Uterus (tissue), 4 donors: ENCODE data around the gene TMEM114. TPM values are rescaled to one million over a fixed set of nuclear protein-coding genes. Genes with fewer than 3 reads are reported as not detected.

Source experiments
- DNase-seq, 2 donors: peaks; one replicate each; pipeline ENCODE4 v3.0.0-alpha.2; 2019 to 2020
- H3K27ac ChIP-seq, 2 donors: fragments of 200-600 bp; sonication (generic); 1 replicate in 1 of 2; 2 replicates in 1 of 2; pipeline ENCODE4 v1.5.1; 2016 to 2018
- H3K27me3 ChIP-seq, 2 donors: fragments of 200-600 bp; sonication (generic); one replicate each; pipeline ENCODE4 v1.5.1; 2018 to 2019; ENCODE audit warnings: control low read depth in 1 of 2
- H3K36me3 ChIP-seq, 2 donors: fragments of 200-600 bp; sonication (generic); one replicate each; pipeline ENCODE4 v1.5.1; 2019; ENCODE audit warnings: control low read depth in 1 of 2
- H3K4me1 ChIP-seq, 2 donors: fragments of 200-600 bp; sonication (generic); one replicate each; pipeline ENCODE4 v1.5.1; 2018 to 2019; ENCODE audit warnings: control low read depth in 1 of 2
- H3K4me3 ChIP-seq, 2 donors: fragments of 200-600 bp; sonication (generic); 1 replicate in 1 of 2; 2 replicates in 1 of 2; pipeline ENCODE4 v1.5.1; 2018 to 2019; ENCODE audit warnings: mild to moderate bottlenecking in 1 of 2
- H3K9me3 ChIP-seq, 2 donors: fragments of 200-600 bp; sonication (generic); one replicate each; pipeline ENCODE4 v1.5.1; 2019; ENCODE audit warnings: control low read depth in 1 of 2
- POLR2A ChIP-seq, 2 donors: fragments of 450-650 bp; IDR thresholded peaks; one replicate each; pipeline ENCODE4 v1.6.1; 2016; ENCODE audit warnings: antibody characterized with exemption in 2 of 2, mild to moderate bottlenecking in 1 of 2, moderate library complexity in 1 of 2
- intact Hi-C: fragments of 100-400 bp; cut with DNase I; formaldehyde crosslinking; loops from one replicate; pipeline ENCODE4 v1.15.1; 2023; ENCODE audit warnings: low total_unique reads
- total RNA-seq, 4 donors: library from RNA; depleted of rRNA in 3 of 4; stranded (reverse); fragments of >200 nt in 3 of 4; gene quantifications; one replicate each; pipeline versions ENCODE4 v1.1.0 to v1.2.4, GENCODE V29; 2014 to 2023
- TF ChIP-seq, protein P1 (sequence below), 4 experiments: fragments of 200-600 bp in 2 of 4; fragments of 450-650 bp in 2 of 4; sonication (generic) in 2 of 4; IDR thresholded peaks; one replicate each; pipeline ENCODE4 v1.5.1; 2016 to 2019; ENCODE audit warnings: antibody characterized with exemption in 4 of 4, mild to moderate bottlenecking in 2 of 4, moderate library complexity in 1 of 4
- donor health status: DM: yes; HTN: yes; CAD: no.

TMEM114 gene
- total RNA-seq, 4 donors from 2014 or later = not detected

GRCh38 chr16:8595783-8596182 lies 5.5 kb upstream of the TMEM114 start:
- TF ChIP-seq, protein P1, sequence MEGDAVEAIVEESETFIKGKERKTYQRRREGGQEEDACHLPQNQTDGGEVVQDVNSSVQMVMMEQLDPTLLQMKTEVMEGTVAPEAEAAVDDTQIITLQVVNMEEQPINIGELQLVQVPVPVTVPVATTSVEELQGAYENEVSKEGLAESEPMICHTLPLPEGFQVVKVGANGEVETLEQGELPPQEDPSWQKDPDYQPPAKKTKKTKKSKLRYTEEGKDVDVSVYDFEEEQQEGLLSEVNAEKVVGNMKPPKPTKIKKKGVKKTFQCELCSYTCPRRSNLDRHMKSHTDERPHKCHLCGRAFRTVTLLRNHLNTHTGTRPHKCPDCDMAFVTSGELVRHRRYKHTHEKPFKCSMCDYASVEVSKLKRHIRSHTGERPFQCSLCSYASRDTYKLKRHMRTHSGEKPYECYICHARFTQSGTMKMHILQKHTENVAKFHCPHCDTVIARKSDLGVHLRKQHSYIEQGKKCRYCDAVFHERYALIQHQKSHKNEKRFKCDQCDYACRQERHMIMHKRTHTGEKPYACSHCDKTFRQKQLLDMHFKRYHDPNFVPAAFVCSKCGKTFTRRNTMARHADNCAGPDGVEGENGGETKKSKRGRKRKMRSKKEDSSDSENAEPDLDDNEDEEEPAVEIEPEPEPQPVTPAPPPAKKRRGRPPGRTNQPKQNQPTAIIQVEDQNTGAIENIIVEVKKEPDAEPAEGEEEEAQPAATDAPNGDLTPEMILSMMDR (IDR thresholded peaks at IDR 0.05) = no peak
- TF ChIP-seq POLR2A (IDR thresholded peaks at IDR 0.05) = no peak
- H3K9me3 ChIP-seq = no peaks in the 10 kb centered on the region
- DNase-seq = no peak
- H3K27ac ChIP-seq = no peak overlapping the region
- no peaks in the 10 kb centered on the region for H3K36me3 ChIP-seq
- H3K4me1 ChIP-seq = no peaks in the 10 kb centered on the region
- intact Hi-C loops = no loop called here
- no peaks in the 10 kb centered on the region for H3K27me3 ChIP-seq
- no peak overlapping the region for H3K4me3 ChIP-seq

DNA sequence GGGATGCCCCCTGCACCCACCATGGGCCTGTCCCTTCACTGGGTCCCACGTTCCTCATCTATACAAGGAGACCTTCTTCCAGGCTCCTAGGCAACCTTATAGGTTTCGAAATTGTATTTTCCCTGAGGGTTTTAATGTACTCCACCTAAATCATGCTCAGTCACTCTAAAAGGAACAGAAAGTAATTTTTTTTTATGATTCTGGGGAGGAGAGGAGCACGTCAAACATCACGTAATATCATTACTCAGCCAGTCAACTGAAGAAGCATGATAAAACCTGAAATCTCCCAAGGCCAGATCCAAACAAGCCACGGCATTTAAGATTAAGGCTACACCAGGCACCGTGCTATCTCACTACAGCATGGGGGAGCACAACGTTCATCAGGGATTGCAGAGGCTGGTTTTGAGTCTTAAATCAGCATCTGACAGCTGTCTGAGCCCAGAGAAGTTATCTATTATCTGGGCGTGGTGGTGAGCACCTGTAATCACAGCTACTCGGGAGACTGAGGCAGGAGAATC lies 3.9 kb upstream of the TMEM114 start:
- Histone ChIP-seq H3K27ac (no peak overlapping the region), H3K4me1 (no peaks in the 10 kb centered on the region), H3K4me3 (no peak overlapping the region), H3K9me3 (no peaks in the 10 kb centered on the region), H3K27me3 (peaks cover 4 to 6% of the 10 kb centered on the region in 2 donors), H3K36me3 (no peaks in the 10 kb centered on the region)
- intact Hi-C loops = no loop called here
- DNase-seq = no peak
- TF ChIP-seq, protein P1 (IDR thresholded peaks at IDR 0.05) = no peak
- no peak for TF ChIP-seq POLR2A (IDR thresholded peaks at IDR 0.05)

GRCh38 chr16:8591451-8591850 lies 1.1 kb upstream of the TMEM114 start:
- DNase-seq = no peak
- H3K9me3 ChIP-seq = no peaks in the 10 kb centered on the region
- intact Hi-C loops = no loop called here
- no peaks in the 10 kb centered on the region for H3K36me3 ChIP-seq
- no peak overlapping the region for H3K27ac ChIP-seq
- peaks cover 6 to 12% of the 10 kb centered on the region in 2 donors for H3K27me3 ChIP-seq
- TF ChIP-seq, protein P1 (IDR thresholded peaks at IDR 0.05) = no peak
- no peak for TF ChIP-seq POLR2A (IDR thresholded peaks at IDR 0.05)
- H3K4me1 ChIP-seq = no peaks in the 10 kb centered on the region
- H3K4me3 ChIP-seq = no peak overlapping the region

DNA sequence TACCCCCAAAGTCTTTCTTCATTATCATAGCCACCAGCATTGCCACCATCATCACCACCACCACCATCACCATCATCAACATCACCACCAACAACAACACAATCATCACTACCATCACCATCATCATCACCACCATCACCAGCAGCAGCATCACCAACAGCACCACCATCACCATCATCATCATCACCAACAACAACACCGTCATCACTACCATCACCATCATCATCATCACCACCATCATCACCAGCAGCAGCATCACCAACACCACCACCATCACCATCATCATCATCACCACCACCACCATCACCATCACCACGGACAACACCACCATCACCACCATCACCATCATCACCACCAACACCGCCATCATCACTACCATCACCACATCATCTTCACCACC lies 500 bp upstream of the TMEM114 start:
- Histone ChIP-seq H3K27ac (no peak overlapping the region), H3K4me3 (no peak overlapping the region), H3K36me3 (no peaks in the 10 kb centered on the region), H3K27me3 (peaks cover 6 to 12% of the 10 kb centered on the region in 2 donors), H3K9me3 (no peaks in the 10 kb centered on the region), H3K4me1 (no peaks in the 10 kb centered on the region)
- TF ChIP-seq, protein P1 (IDR thresholded peaks at IDR 0.05) = no peak
- TF ChIP-seq POLR2A (IDR thresholded peaks at IDR 0.05) = no peak
- intact Hi-C loops = no loop called here
- DNase-seq = no peak

DNA sequence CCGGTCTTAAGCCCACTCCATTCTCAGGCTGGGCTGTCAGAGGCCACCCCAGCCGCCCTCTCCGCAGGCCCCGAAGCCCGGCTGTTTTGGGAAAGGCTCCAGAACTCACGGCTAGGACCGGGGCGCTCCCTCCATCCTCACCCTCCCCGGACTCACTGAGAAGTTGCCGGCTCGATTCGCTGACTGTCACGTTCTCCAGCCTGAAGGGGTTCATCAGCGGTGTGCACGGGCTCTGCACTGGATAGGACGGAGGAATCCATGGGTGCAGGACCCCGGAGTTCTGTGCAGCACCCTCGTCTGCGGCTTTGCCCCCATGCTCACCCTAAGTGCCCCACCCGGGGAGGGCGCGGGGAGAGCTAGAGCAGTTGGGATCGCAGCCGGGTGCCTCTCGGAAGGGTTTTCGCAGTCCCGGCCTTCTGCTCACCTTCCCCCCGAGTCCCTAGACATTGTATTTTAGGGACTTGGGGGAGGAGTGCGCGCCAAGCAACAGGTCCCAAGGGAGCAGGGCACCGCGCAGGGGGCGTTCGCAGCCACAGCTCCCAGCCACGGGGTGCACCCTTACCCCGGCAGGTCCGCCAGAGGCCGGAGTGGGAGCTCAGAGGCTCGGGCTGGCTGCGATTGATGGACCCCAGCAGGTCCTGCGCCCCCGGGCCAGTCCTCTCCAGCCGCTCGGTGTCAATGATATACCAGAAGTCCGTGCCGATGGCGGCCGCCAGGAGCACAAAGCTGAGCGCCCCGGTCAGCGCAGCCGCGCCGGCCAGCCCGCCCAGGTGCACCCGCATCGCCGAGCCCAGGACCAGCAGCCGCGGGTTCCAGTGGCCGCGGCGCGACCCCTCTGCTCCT lies 1.0 kb downstream of the TMEM114 start:
- TF ChIP-seq POLR2A (IDR thresholded peaks at IDR 0.05) = no peak
- TF ChIP-seq, protein P1 (IDR thresholded peaks at IDR 0.05) = no peak
- intact Hi-C loops = no loop called here

More for the DNA sequence above, 1.0 kb downstream of the TMEM114 start:
- Histone ChIP-seq H3K4me1 (no peaks in the 10 kb centered on the region), H3K36me3 (no peaks in the 10 kb centered on the region), H3K27ac (no peak overlapping the region), H3K4me3 (no peak overlapping the region), H3K9me3 (no peaks in the 10 kb centered on the region), H3K27me3 (peaks cover 6 to 12% of the 10 kb centered on the region in 2 donors)
- DNase-seq = no peak
